GM10266 (cell line): ENCODE measurements around the gene CUX1.

Experiments used
- DNase-seq: peaks from one replicate; pipeline ENCODE4 v3.0.0; 2012; ENCODE audit errors: extremely low spot score
- CTCF ChIP-seq: IDR thresholded peaks from 2 replicates; pipeline ENCODE4 v1.5.1; 2012; ENCODE audit warnings: mild to moderate bottlenecking, low read depth; ENCODE audit not compliant: control insufficient read depth, insufficient read depth; ENCODE audit errors: missing control alignments

The CUX1 gene

GRCh38 chr7:101779267-101779666 lies 38.2 kb upstream of the CUX1 start:
- no peak for DNase-seq
- TF ChIP-seq CTCF, result no peak

GRCh38 chr7:101780281-101780680 lies 37.1 kb upstream of the CUX1 start:
- DNase-seq, result no peak
- TF ChIP-seq CTCF, result no peak

- no peak for DNase-seq
- no peak for TF ChIP-seq CTCF
Measured at GRCh38 chr7:101781439-101781838, 36.0 kb upstream of the CUX1 start.

GRCh38 chr7:101782476-101782875 lies 35.0 kb upstream of the CUX1 start:
- DNase-seq, result no peak
- no peak for TF ChIP-seq CTCF

GRCh38 chr7:101782896-101783295 lies 34.5 kb upstream of the CUX1 start:
- DNase-seq, result no peak
- TF ChIP-seq CTCF, result no peak

GRCh38 chr7:101783381-101784181 lies 33.8 kb upstream of the CUX1 start:
- TF ChIP-seq CTCF, result no peak
- DNase-seq, result no peak

- DNase-seq, result no peak
- TF ChIP-seq CTCF, result no peak
Measured at GRCh38 chr7:101784292-101785127, 32.9 kb upstream of the CUX1 start.
